Measurements from ENCODE around the gene ACYP2.

Gene ACYP2

DNA sequence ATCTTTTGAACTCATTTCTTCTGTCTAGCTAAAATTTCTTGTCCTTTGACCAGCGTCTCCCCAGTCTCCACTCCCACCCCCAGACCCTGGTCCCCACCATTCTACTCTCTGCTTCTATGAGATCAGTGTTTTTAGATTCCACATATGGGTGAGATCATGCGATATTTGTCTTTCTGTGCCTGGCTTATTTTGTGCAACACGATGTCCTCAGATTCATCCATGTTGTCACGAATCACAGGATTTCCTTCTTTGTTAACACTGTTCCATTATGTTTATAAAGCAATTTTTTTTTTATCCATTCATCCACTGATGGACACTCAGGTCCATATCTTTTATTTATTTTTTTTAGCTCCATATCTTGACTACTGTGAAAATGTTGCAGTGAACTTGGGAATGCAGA is 16.0 kb upstream of the ACYP2 start:
- DNase-seq (ENCODE audit: extremely low read depth, low read depth), result no peak
- TF ChIP-seq, protein P1, sequence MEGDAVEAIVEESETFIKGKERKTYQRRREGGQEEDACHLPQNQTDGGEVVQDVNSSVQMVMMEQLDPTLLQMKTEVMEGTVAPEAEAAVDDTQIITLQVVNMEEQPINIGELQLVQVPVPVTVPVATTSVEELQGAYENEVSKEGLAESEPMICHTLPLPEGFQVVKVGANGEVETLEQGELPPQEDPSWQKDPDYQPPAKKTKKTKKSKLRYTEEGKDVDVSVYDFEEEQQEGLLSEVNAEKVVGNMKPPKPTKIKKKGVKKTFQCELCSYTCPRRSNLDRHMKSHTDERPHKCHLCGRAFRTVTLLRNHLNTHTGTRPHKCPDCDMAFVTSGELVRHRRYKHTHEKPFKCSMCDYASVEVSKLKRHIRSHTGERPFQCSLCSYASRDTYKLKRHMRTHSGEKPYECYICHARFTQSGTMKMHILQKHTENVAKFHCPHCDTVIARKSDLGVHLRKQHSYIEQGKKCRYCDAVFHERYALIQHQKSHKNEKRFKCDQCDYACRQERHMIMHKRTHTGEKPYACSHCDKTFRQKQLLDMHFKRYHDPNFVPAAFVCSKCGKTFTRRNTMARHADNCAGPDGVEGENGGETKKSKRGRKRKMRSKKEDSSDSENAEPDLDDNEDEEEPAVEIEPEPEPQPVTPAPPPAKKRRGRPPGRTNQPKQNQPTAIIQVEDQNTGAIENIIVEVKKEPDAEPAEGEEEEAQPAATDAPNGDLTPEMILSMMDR (IDR thresholded peaks at IDR 0.05; ENCODE audit: low read depth, low read length), result no peak

DNA sequence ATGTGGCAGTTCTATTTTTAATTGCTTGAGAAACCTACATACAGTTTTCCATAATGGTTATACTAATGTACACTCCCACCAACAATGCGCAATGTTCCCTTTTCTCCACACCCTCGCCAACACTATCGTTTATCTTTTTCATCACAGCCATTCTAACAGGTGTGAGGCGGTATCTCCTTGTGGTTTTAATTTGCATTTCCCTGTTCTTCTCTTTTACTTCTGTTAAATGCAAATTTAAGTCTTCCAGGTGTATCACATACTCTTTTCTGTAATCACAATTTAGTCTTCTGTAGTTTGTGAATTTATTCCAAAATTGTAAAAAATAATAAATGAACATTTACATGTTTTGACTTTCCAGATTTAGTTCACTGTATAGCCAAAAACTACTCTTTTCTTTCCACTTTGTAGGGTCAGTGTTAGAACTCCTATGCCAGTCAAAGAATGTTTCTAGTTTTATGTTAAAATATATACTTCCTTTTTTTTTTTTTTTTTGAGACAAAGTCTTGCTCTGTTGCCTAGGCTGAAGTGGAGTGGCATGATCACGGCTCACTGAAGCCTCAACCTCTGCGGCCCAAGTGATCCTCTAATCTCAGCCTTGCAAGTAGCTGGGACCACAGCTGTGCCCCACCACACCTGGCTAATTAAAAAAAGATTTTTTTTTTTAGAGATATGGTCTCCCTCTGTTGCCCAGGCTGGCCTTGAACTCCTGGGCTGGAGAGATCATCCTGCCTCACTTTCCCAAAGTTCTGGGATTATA is 15.4 kb upstream of the ACYP2 start:
- TF ChIP-seq, protein P1 (IDR thresholded peaks at IDR 0.05; ENCODE audit: low read depth, low read length), result no peak
- no peak for DNase-seq (ENCODE audit: extremely low read depth, low read depth)

DNA sequence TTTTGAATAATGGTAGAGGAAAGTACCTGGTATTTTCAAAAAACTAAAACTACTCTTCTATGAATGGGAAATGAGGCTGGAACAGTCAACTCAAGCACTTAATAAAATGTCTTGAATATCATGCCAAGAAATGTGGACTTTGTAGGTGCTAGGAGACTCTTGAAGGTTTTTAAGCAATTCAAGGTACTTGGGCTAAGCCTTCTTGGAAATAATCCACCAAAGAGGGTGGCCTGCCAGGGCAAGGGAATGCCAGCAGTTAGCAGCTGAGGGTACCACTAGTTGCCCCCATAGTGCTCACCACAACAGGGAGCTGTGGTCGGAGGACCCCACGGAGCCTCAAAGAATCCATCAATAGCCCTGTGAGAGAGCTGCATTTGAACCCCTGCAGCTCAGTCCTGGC is 14.6 kb upstream of the ACYP2 start:
- no peak for DNase-seq (ENCODE audit: extremely low read depth, low read depth)
- TF ChIP-seq, protein P1 (IDR thresholded peaks at IDR 0.05; ENCODE audit: low read depth, low read length), result no peak

DNA sequence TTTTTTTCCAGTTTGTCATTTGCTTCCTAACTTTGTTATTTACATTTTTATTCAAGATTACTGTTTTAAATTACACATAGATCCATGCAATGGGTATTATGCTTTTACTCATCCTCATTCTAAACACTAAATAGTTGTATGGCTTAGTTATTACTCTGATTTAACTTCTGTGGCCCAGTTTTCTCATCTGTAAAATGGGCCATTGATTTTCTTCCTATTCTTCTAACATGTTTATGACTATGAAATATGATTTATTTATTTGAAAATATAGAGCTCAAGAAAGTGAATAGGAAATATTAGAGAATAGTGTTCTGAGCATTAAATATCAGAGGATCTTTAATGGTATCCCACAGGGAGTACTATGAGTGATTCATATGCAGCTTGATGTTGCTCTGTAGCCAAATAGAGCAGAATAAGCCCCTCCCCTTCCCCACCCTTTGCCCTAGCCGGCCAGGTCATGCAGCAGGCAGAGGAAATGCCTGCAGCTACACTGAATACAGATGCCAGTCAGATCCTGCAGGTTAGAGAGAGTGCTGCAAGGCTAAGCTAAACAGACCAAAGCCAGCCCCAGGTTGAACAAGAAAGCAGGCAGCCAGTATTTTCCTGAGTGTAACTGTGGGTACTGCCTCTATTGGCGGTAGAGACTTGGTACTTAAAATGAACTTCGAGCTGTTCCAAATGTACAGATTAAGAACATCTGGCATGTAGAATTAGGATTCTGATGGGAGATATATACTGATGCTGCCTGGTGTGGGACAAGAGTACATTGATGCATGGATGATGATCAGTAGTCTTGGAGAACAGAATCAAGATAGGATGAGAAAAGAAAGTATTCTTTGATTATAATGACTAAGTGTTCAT is 11.7 kb upstream of the ACYP2 start:
- no peak for DNase-seq (ENCODE audit: extremely low read depth, low read depth)
- TF ChIP-seq, protein P1 (IDR thresholded peaks at IDR 0.05; ENCODE audit: low read depth, low read length), result no peak; the same call in 1 of the 2 replicates

DNA sequence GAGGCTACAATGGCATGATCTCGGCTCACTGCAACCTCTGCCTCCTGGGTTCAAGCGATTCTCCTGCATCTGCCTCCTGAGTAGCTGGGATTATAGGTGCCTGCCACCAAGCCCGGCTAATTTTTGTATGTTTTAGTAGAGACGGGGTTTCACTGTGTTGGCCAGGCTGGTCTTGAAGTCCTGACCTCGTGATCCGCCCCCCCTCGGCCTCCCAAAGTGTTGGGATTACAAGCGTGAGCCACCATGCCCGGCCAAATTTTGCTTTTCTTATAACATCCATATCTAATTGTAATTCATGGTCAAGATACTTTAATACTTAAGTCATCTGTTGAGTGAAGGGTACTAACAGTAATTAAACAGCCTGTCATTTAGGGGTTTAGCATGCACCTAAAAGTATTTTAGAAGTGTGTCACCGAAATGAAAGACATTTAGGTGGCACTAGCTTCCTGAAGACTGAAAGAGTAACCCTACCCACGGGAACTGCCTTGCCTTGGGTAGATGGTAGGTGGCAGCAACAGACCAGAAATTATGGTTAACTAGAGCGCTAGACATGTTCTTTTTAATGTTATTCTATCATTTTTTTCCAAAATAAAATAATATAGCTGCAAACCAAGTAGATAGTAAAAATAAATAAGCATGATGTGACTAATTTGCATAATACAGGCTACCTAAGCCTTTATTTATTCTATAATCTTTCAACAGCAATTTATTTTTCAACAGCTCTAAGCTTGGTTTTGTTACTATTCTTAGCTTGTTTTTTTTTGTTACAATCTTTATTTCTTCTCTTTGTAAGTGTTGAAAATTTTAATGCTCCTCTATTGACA is 8.6 kb upstream of the ACYP2 start:
- no peak for DNase-seq (ENCODE audit: extremely low read depth, low read depth)
- TF ChIP-seq, protein P1 (IDR thresholded peaks at IDR 0.05; ENCODE audit: low read depth, low read length), result peak; percentile 71

DNA sequence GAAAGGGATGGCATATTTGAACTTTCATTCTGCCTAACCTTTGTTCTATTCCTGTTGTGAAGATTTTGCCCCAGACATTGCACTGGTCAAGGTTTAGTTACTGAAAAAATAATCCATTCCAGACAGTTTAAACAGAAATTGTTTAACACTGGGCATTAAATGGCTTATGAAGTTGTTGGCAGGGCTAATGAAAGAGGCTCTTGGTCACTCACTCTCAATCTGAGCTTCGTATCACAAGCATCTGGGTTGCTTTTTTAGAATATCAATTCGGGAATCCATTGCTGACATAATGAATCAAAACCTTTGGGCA is 8.0 kb upstream of the ACYP2 start:
- TF ChIP-seq, protein P1 (IDR thresholded peaks at IDR 0.05; ENCODE audit: low read depth, low read length), result no peak
- DNase-seq (ENCODE audit: extremely low read depth, low read depth), result no peak

Measured in AG09319 (cell line).